ENCODE measurements around the gene MEG3.

The MEG3 gene

DNA sequence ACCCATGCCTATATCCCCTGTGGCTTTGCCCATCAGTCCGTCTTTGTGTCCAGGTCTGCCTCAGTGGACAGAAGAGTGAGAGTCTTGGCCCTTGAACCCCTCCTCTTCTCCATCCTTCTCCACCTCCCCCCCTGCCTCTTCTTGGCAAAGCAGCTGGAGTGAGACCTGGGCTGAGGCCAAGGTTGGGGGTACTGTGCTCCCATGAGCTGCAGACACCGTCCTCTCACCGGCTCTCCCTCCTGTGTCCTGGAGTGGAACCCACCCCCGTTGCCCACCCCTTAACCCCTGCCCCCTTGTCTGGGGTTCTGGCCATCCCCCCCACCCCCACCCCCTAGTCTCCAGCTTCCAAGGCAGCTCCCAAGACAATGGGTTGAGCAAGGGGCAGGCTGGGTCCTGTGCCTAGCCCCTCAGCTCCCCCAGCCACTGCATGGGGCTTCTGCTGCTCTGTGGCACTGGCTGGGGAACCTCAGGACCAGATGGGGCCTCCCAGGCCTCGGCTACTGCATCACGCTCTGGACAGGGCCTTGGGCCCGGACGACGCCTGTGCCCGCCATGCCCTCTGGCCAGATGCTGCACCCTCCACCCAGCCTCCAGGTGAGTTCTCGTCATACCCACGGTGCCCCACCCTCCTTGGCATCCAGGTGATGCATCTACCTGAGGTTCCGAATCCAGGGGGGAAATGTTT is 41.9 kb downstream of the MEG3 start:
- no peak for DNase-seq

- DNase-seq = no peak
Observed at GRCh38 chr14:100868621-100869370, 42.9 kb downstream of the MEG3 start.

DNA sequence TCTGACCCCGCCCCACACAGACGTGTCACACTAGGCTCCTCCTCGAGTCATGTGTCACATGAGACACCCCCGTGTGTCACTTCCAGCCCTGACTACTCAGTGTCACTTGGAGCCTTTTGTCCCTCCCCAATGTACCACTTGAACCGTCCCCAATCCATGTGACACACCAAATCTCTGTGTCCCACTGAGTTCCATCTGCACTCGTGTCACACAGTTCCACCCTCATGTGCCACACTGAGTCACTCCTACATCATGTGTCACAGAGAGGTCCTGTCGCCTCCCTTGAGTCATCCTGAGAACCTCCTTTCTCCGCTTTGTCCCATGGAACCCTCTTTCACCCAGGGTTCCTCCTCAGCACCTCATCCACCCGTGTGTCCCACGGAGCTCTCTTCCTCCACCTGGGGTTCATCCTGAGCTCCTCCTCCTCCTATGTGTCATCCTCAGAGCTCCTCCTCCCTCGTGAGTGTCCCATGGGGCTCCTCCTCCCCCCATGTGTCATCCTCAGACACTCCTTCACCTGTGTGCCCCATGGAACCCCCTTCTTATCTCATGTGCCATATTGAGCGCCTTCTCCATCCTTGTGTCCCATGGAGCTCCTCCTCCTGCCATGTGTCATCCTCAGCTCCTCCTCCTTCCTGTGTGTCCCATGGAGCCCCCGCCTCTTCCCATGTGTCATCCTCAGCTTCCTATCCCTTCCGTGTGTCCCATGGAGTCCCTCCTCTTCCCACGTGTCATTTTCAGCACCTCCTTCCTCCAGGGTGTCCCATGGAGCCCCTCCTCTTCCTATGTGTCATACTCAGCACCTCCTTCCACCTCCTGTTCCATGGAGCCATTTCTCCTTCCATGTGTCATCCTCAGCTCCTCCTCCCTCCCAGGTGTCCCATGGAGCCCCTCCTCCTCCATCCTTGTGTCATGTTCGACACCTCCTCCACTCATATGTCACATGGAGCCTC is 45.6 kb downstream of the MEG3 start:
- no peak for DNase-seq

- DNase-seq = no peak
Observed at GRCh38 chr14:100872259-100873095, 46.6 kb downstream of the MEG3 start.

DNA sequence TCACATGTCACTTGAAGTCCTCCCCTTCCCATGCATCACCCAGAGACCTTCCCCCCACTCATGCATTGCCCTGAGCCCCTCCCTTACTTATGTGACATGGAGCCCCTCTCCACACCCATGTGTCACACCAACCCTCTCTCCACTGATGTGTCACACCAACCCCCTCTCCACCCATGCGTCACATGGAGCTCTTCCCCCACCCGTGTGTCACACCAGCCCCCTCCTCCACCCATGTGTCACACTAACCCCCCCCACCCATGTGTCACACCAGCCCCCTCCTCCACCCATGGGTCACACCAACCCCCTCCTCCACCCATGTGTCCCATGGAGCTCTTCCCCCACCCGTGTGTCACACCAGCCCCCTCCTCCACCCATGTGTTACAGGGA is 47.2 kb downstream of the MEG3 start:
- DNase-seq = no peak

GRCh38 chr14:100874051-100874410 is 48.1 kb downstream of the MEG3 start:
- DNase-seq = no peak

- no peak for DNase-seq
Observed at GRCh38 chr14:100874411-100875091, 48.6 kb downstream of the MEG3 start.

DNA sequence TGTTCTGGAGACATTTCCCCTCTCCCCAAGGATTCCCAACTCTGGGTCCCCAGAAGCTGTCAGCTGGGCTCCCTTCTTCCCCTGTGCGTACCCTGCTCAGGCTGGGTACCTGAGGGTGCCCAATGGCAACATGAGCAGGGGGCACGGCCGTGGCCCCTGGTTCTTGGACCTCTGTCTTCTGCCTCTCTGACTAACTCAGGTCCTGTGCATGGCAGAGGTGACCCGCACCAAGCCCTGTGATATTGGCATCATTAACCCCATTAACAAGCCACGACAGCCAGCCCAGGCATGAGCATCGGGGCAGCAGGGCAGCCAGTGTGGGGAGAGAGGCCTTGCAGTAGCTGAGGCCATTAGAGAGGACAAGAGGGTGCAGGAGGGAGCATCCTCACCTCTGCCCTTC is 49.2 kb downstream of the MEG3 start:
- no peak for DNase-seq

DNA sequence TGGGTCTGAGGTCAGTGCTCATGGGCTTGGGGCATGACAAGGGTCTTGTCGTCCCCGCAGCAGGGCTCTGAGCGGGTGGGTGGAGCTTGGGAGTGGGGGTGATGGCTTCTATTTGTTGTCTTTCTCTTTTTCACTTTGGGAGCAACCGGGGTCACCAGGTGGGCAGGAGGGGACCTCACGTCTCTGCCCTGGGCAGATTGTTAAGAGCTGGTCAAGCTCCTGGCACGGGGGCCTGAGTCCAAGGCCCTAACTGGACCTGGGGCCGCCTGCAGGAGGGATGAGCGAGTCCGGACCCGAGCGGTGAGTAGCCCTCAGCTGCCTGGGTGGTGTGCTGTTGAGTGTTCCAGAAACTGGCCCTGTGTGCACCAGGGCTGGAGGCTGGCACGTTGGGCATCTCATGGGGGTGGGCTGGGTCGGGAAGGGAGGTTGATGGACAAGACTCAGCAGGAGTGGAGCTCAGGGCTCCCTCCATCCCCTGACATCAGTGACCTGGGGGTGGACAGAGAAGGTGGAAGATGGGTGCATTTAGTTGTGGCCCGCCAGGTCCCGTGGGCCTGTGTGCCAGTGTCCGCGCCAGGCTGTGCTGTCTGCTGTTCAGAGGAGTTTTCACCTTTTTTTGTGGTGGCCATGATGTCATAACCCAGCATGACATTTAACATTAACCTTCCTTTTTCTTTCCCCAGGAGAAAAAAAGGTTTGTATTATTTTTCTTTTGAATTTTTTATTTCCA is 50.1 kb downstream of the MEG3 start:
- DNase-seq = no peak

DNA sequence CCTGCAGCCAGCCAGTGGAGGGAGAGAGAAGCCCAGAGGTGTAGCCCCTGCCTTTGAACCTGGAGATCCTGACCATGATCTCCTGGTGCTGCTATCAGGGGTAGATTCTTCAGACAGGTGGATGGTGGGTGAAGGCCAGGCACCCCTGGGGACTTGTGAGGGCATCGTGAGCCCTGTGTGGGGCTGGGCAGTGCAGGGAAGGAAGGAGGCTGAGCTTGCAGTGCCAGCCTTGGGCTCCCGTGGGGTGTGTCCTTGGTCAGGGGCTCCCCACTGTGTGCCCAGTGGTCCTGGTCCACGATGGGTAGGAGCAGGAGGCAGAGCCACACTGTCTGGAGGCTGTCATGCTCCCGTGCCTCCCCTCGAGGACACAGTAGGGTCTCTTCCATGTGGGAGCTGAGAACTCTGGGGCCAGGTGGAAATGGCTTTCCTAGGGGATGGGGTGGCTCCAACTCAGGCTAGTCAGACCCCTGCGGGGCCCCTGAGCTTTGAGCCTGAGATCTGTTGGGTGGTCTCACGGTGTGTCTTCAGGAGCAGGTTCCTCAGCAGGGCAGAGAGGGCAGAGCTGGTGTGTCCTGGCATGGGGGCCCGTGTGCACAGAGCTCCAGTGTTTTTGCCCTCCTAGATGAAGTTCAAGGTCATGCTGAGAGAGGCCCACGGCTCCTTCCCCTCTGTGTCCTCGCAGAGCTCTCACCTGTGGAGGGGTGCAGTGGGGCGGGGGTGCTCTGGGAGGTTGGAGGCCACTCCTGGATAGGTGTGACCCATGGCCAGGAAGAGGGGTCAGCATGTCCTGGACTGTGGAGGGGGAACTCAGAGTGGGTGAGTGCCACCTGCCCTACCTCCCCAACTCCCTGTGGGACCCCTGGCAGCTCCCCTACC is 52.6 kb downstream of the MEG3 start:
- no peak for DNase-seq

- DNase-seq = no peak
Observed at GRCh38 chr14:100879194-100879593, 53.3 kb downstream of the MEG3 start.

DNA sequence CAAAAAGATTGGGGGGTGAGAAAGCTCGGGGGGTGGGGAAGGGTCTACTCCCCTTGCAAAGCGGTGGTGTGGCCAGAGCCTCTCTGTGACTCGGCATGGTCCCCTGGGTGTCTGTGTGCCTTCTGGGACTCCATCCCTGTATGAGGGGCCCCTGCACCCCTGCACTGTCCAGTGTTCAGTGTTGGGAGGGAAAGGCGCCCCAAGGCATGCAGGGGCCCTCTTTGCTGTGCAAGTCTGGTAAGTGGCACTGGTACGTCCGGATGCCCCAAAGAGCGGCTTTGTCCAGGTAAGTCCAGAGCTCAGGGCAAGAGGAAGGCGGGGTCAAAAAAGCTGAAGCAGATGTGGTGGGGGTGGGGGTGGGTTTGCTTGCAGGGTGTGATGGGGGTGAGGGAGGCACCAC is 53.9 kb downstream of the MEG3 start:
- DNase-seq = no peak

DNA sequence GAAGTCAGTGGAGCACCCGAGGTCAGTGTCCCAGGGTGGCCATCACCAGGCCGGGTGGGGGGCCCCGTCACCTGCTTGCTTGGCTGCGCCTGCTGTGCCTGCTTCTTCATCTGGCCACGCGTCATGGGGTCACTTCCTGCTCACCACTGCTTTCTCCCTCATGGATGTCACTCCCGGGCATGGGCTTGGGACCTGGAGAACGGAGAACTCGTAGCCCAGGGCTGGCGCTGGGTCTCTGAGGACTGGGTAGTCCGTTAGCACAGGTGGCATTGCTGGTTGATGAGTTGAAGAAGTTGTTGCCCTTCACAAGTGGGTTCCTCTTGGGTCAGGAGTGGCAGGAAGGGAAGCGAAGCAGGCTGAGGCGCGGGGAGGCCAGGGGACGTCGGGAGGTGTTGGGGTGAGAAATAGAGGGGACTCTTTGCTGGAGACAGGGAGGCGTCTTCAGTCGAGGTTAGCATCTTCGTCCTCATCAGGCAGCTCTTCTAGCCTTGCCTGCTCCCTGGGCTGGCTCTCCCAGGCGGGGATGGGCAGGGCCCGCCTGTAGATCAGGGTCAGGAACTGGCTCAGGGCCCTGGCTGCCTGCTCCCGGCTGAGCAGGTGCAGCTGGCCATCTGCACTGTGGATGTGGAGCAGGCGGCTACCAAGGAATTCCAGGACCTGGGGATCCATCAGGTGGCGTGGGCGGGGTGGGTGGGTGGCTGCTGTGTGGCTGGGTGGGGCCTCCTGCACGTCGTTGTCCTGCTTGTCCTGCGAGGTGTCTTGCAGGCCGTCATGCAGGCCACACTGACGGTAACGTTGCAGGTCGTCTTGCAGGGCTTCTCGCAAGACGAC is 54.6 kb downstream of the MEG3 start:
- no peak for DNase-seq

DNA sequence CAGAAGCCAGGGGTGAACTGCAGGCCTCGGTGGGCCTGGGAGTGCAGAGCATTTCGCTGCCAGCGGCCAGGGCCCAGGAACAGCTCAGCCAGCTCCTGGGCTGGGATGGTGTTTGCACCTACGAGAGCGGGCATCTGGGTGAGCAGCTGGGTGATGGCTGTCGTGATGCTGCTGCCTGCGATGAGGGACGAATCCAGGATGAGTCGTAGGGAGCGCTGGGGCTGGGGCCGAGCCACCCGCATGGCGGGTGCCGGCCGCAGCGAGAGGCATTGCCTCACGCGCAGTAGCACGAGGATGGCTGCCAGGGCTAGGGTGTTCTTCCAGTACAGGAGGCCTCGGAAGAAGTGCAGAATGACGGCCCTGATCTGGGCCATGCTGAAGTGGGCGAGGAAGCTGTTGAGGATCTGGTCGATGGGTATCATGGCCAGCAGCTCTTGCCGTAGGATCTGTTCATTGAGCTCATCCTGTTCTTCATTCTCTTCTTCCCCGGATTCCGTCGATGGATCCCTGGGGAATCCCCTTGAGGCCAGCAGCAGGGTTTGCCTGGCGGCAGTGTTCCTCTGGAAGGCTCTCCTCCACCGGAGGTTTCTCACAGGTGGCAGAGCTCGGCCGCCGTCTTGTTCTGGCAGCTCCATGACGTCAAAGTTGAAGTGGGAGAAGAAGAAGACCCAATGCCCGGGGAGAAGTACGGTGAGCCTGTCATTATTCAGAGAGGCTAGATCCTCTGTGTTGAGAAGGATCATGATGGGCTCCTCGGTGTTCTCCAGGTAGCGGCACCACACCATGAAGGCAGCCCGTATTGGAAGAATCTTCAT is 55.5 kb downstream of the MEG3 start:
- no peak for DNase-seq

- DNase-seq = no peak
Observed at GRCh38 chr14:100882026-100882967, 56.4 kb downstream of the MEG3 start.

- DNase-seq = no peak
Observed at GRCh38 chr14:100882991-100883788, 57.3 kb downstream of the MEG3 start.

- DNase-seq = no peak
Observed at GRCh38 chr14:100883789-100884101, 57.8 kb downstream of the MEG3 start.
